Measurements from ENCODE around the gene TCERG1L.
A peak's percentile ranks its signal among the peaks of the same experiment; 100 is the strongest.

TCERG1L gene

GRCh38 chr10:131047501-131047900, 264.0 kb downstream of the TCERG1L start:
- H3K27ac ChIP-seq = no peak overlapping the region
- no peak for TF ChIP-seq CTCF (IDR thresholded peaks at IDR 0.05)
- no peak for DNase-seq (ENCODE audit: low spot score)
- H3K4me3 ChIP-seq = no peak overlapping the region

GRCh38 chr10:131046194-131046593, 265.3 kb downstream of the TCERG1L start:
- Histone ChIP-seq H3K4me3 (no peak overlapping the region), H3K27ac (no peak overlapping the region)
- DNase-seq (ENCODE audit: low spot score) = no peak
- no peak for TF ChIP-seq CTCF (IDR thresholded peaks at IDR 0.05)

GRCh38 chr10:131044379-131045111, 267.0 kb downstream of the TCERG1L start:
- Histone ChIP-seq H3K4me3 (no peak overlapping the region), H3K27ac (no peak overlapping the region)
- peak; percentile 65 for DNase-seq (ENCODE audit: low spot score)
- no peak for TF ChIP-seq CTCF (IDR thresholded peaks at IDR 0.05)

GRCh38 chr10:131043039-131043691, 268.4 kb downstream of the TCERG1L start:
- no peak for TF ChIP-seq CTCF (IDR thresholded peaks at IDR 0.05)
- no peak overlapping the region for H3K27ac ChIP-seq
- no peak overlapping the region for H3K4me3 ChIP-seq
- no peak for DNase-seq (ENCODE audit: low spot score)

All from coronary artery (tissue), 2 donors.